T-helper 17 cell (primary cell): ENCODE results near the gene L1TD1. TPM values are rescaled to one million over a fixed set of nuclear protein-coding genes. Genes with fewer than 3 reads are reported as not detected.
"Not testable (repeated sequence)": the region's sequence is repeated elsewhere in the genome, so short reads cannot be mapped to it uniquely, and the experiment has no call there.

Experiments used
- ATAC-seq: fragments of 150-1000 bp; cut with Tn5 transposase; 2 replicates; pipeline ENCODE4 v1.10.0; 2021; ENCODE audit warnings: mild to moderate bottlenecking, moderate library complexity
- DNase-seq, 3 donors: peaks; one replicate each; pipeline versions ENCODE4 v3.0.0 to v3.0.0-alpha.2; 2020 to 2021
- H3K9me3 ChIP-seq: one replicate; pipeline ENCODE4 v1.7.0; 2013; ENCODE audit warnings: low read length, mild to moderate bottlenecking; ENCODE audit not compliant: control insufficient read depth, poor library complexity, severe bottlenecking
- H3K27ac Mint-ChIP-seq: one replicate; pipeline ENCODE4 v1.8.0; 2022; ENCODE audit warnings: mild to moderate bottlenecking, moderate library complexity, mixed read lengths
- H3K27me3 Mint-ChIP-seq: one replicate; pipeline ENCODE4 v1.8.0; 2022; ENCODE audit warnings: mixed read lengths
- H3K36me3 Mint-ChIP-seq: one replicate; pipeline ENCODE4 v1.8.0; 2022; ENCODE audit warnings: low read depth, mixed read lengths
- H3K4me1 Mint-ChIP-seq: one replicate; pipeline ENCODE4 v1.8.0; 2022; ENCODE audit warnings: mild to moderate bottlenecking, mixed read lengths
- H3K4me3 Mint-ChIP-seq: one replicate; pipeline ENCODE4 v1.8.0; 2022; ENCODE audit warnings: mild to moderate bottlenecking, moderate library complexity, mixed read lengths
- total RNA-seq, 4 donors: library from RNA in 2 of 4; stranded (reverse) in 2 of 4; gene quantifications; one replicate each; pipeline ENCODE4 v1.2.3 and lab custom pipeline; 2022 to 2026

L1TD1 gene
- total RNA-seq, 2 donors from 2014 or later: not detected

GRCh38 chr1:62183164-62184020 lies 11.3 kb upstream of the L1TD1 start:
- H3K36me3 Mint-ChIP-seq, DNase-seq, H3K4me1 Mint-ChIP-seq, H3K9me3 ChIP-seq, H3K4me3 Mint-ChIP-seq, H3K27ac Mint-ChIP-seq, ATAC-seq: not testable (repeated sequence)
- H3K27me3 Mint-ChIP-seq: peaks cover 26% of the 10 kb centered on the region

GRCh38 chr1:62184336-62184735 lies 10.3 kb upstream of the L1TD1 start:
- no peak overlapping the region for H3K4me3 Mint-ChIP-seq
- H3K4me1 Mint-ChIP-seq: peaks cover 5% of the 10 kb centered on the region
- no peak for DNase-seq
- no peaks in the 10 kb centered on the region for H3K36me3 Mint-ChIP-seq
- H3K27ac Mint-ChIP-seq: no peak overlapping the region
- no peak for ATAC-seq
- H3K9me3 ChIP-seq: no peaks in the 10 kb centered on the region
- H3K27me3 Mint-ChIP-seq: peaks cover 26% of the 10 kb centered on the region

GRCh38 chr1:62185233-62185632 lies 9.4 kb upstream of the L1TD1 start:
- not testable (repeated sequence) for H3K9me3 ChIP-seq, H3K36me3 Mint-ChIP-seq, ATAC-seq, DNase-seq, H3K27ac Mint-ChIP-seq, H3K4me3 Mint-ChIP-seq, H3K4me1 Mint-ChIP-seq
- peaks cover 22% of the 10 kb centered on the region for H3K27me3 Mint-ChIP-seq

GRCh38 chr1:62185677-62186076 lies 9.0 kb upstream of the L1TD1 start:
- peaks cover 5% of the 10 kb centered on the region for H3K4me1 Mint-ChIP-seq
- ATAC-seq (no peak), DNase-seq (no peak)
- H3K27me3 Mint-ChIP-seq: peaks cover 22% of the 10 kb centered on the region
- no peak overlapping the region for H3K4me3 Mint-ChIP-seq
- no peak overlapping the region for H3K27ac Mint-ChIP-seq
- H3K9me3 ChIP-seq: no peaks in the 10 kb centered on the region
- H3K36me3 Mint-ChIP-seq: no peaks in the 10 kb centered on the region

- H3K27ac Mint-ChIP-seq: no peak overlapping the region
- H3K36me3 Mint-ChIP-seq: no peaks in the 10 kb centered on the region
- H3K27me3 Mint-ChIP-seq: peaks cover 10% of the 10 kb centered on the region
- no peak for ATAC-seq
- H3K4me3 Mint-ChIP-seq: no peak overlapping the region
- H3K9me3 ChIP-seq: no peaks in the 10 kb centered on the region
- H3K4me1 Mint-ChIP-seq: peaks cover 5% of the 10 kb centered on the region
- no peak for DNase-seq
These were observed 7.1 kb upstream of the L1TD1 start for GRCh38 chr1:62187548-62187947.

GRCh38 chr1:62188111-62188510 lies 6.5 kb upstream of the L1TD1 start:
- Mint-ChIP-seq H3K27me3 (peaks cover 6% of the 10 kb centered on the region), H3K36me3 (no peaks in the 10 kb centered on the region), H3K4me3 (no peak overlapping the region), H3K27ac (no peak overlapping the region), H3K4me1 (peaks cover 2% of the 10 kb centered on the region)
- ATAC-seq (no peak), DNase-seq (no peak)
- no peaks in the 10 kb centered on the region for H3K9me3 ChIP-seq

GRCh38 chr1:62196086-62196690 lies 1.5 kb downstream of the L1TD1 start:
- no peaks in the 10 kb centered on the region for H3K9me3 ChIP-seq
- peaks cover 6% of the 10 kb centered on the region for H3K36me3 Mint-ChIP-seq
- H3K27me3 Mint-ChIP-seq: peaks cover 28% of the 10 kb centered on the region
- H3K4me3 Mint-ChIP-seq: no peak overlapping the region
- peaks cover 2% of the 10 kb centered on the region for H3K4me1 Mint-ChIP-seq
- H3K27ac Mint-ChIP-seq: no peak overlapping the region
- no peak for DNase-seq
- no peak for ATAC-seq

GRCh38 chr1:62198069-62198780 lies 3.6 kb downstream of the L1TD1 start:
- ATAC-seq: no peak
- no peak overlapping the region for H3K4me3 Mint-ChIP-seq

GRCh38 chr1:62198781-62199125 lies 4.1 kb downstream of the L1TD1 start:
- peaks cover 6% of the 10 kb centered on the region for H3K36me3 Mint-ChIP-seq
- H3K27ac Mint-ChIP-seq: no peak overlapping the region
- no peak for DNase-seq
- peaks cover 22% of the 10 kb centered on the region for H3K27me3 Mint-ChIP-seq
- no peak overlapping the region for H3K4me3 Mint-ChIP-seq
- ATAC-seq: no peak
- peaks cover 2% of the 10 kb centered on the region for H3K4me1 Mint-ChIP-seq
- H3K9me3 ChIP-seq: no peaks in the 10 kb centered on the region

More at GRCh38 chr1:62198069-62198780, 3.6 kb downstream of the L1TD1 start:
- H3K27ac Mint-ChIP-seq: no peak overlapping the region
- DNase-seq: no peak
- peaks cover 2% of the 10 kb centered on the region for H3K4me1 Mint-ChIP-seq
- H3K36me3 Mint-ChIP-seq: peaks cover 6% of the 10 kb centered on the region
- no peaks in the 10 kb centered on the region for H3K9me3 ChIP-seq
- peaks cover 27% of the 10 kb centered on the region for H3K27me3 Mint-ChIP-seq

- Mint-ChIP-seq H3K4me3 (no peak overlapping the region), H3K27me3 (no peaks in the 10 kb centered on the region), H3K36me3 (no peaks in the 10 kb centered on the region), H3K27ac (no peak overlapping the region), H3K4me1 (no peaks in the 10 kb centered on the region)
- DNase-seq (no peak), ATAC-seq (no peak)
- no peaks in the 10 kb centered on the region for H3K9me3 ChIP-seq
These were observed 12.5 kb downstream of the L1TD1 start for GRCh38 chr1:62207187-62207586.

- H3K27ac Mint-ChIP-seq: no peak overlapping the region
- DNase-seq: no peak
- no peak for ATAC-seq
- no peaks in the 10 kb centered on the region for H3K36me3 Mint-ChIP-seq
- no peak overlapping the region for H3K4me3 Mint-ChIP-seq
- H3K9me3 ChIP-seq: no peaks in the 10 kb centered on the region
- no peaks in the 10 kb centered on the region for H3K27me3 Mint-ChIP-seq
- no peaks in the 10 kb centered on the region for H3K4me1 Mint-ChIP-seq
These were observed 13.4 kb downstream of the L1TD1 start for GRCh38 chr1:62208087-62208486.

- H3K4me3 Mint-ChIP-seq: no peak overlapping the region
- DNase-seq (no peak), ATAC-seq (no peak)
- H3K36me3 Mint-ChIP-seq: no peaks in the 10 kb centered on the region
- no peaks in the 10 kb centered on the region for H3K27me3 Mint-ChIP-seq
- H3K9me3 ChIP-seq: no peaks in the 10 kb centered on the region
- no peaks in the 10 kb centered on the region for H3K4me1 Mint-ChIP-seq
- no peak overlapping the region for H3K27ac Mint-ChIP-seq
These were observed 14.3 kb downstream of the L1TD1 start for GRCh38 chr1:62208970-62209369.

- DNase-seq: no peak
- no peaks in the 10 kb centered on the region for H3K27me3 Mint-ChIP-seq
- no peaks in the 10 kb centered on the region for H3K36me3 Mint-ChIP-seq
These were observed 15.4 kb downstream of the L1TD1 start for GRCh38 chr1:62209931-62210595.

More at GRCh38 chr1:62209931-62210595, 15.4 kb downstream of the L1TD1 start:
- H3K4me1 Mint-ChIP-seq: no peaks in the 10 kb centered on the region
- no peaks in the 10 kb centered on the region for H3K9me3 ChIP-seq
- ATAC-seq: no peak
- no peak overlapping the region for H3K4me3 Mint-ChIP-seq
- H3K27ac Mint-ChIP-seq: no peak overlapping the region
